H1 (cell line): ENCODE data around the gene PPP1R27. TPM values are rescaled to one million over a fixed set of nuclear protein-coding genes. Genes with fewer than 3 reads are reported as not detected.

ENCODE experiments used
- CTCF ChIA-PET: fragments of 300-600 bp; sonication (Branson Sonifier 250); formaldehyde crosslinking; loops from one replicate; lab custom pipeline; 2021; ENCODE audit not compliant: partially characterized antibody; lab: Charles Lee
- POLR2A ChIA-PET: fragments of 300-600 bp; sonication (Branson Sonifier 250); formaldehyde crosslinking; loops from one replicate; lab custom pipeline; 2021; ENCODE audit warnings: inconsistent platforms; ENCODE audit not compliant: partially characterized antibody; lab: Charles Lee
- DNase-seq, 2 experiments: peaks; one replicate each; pipeline versions ENCODE4 v3.0.0 to v3.0.0-alpha.2; 2010 to 2022; ENCODE audit warnings: low spot score in 2 of 2, low read depth in 1 of 2, mixed read lengths in 1 of 2
- FAIRE-seq: peaks from 2 replicates; lab custom pipeline; 2011; peaks lifted over from hg19 to GRCh38; lab: Jason Lieb, UNC
- H2AFZ ChIP-seq: 2 replicates; pipeline ENCODE4 v1.8.1; 2012; ENCODE audit warnings: low read length, inconsistent platforms
- H2AK5ac ChIP-seq: 2 replicates; pipeline ENCODE4 v1.6.1; 2013; ENCODE audit warnings: low read depth, low read length
- H2BK120ac ChIP-seq: replicated peaks from 2 replicates; pipeline ENCODE3; 2013; ENCODE audit warnings: low read depth, low read length, inconsistent platforms
- H2BK12ac ChIP-seq: 2 replicates; pipeline ENCODE4 v1.6.1; 2013; ENCODE audit warnings: low read depth, low read length
- H2BK15ac ChIP-seq: 2 replicates; pipeline ENCODE4 v1.6.1; 2013; ENCODE audit warnings: low read length
- H2BK20ac ChIP-seq: 2 replicates; pipeline ENCODE4 v1.6.1; 2013; ENCODE audit warnings: low read length
- H2BK5ac ChIP-seq: 2 replicates; pipeline ENCODE4 v1.6.1; 2013; ENCODE audit warnings: low read depth, low read length
- H3K14ac ChIP-seq: 2 replicates; pipeline ENCODE4 v1.6.1; 2013; ENCODE audit warnings: inconsistent platforms; ENCODE audit not compliant: insufficient read length
- H3K18ac ChIP-seq: 2 replicates; pipeline ENCODE4 v1.6.1; 2013; ENCODE audit warnings: low read length; ENCODE audit errors: extremely low read depth
- H3K23ac ChIP-seq: 2 replicates; pipeline ENCODE4 v1.6.1; 2013; ENCODE audit warnings: inconsistent platforms; ENCODE audit not compliant: insufficient read length
- H3K23me2 ChIP-seq: 2 replicates; pipeline ENCODE4 v1.6.1; 2013; ENCODE audit warnings: low read depth, low read length
- H3K27ac ChIP-seq: 2 replicates; pipeline ENCODE4 v1.6.1; 2011; ENCODE audit warnings: low read depth, low read length, inconsistent platforms
- H3K27me3 ChIP-seq, 4 experiments: replicated peaks in 1 of 4; 1 replicate in 1 of 4; 2 replicates in 3 of 4; pipeline versions ENCODE4 v1.6.1 to v1.8.1; 2011 to 2013; ENCODE audit warnings: low read length in 3 of 4, mild to moderate bottlenecking in 3 of 4, inconsistent platforms in 2 of 4, mixed read lengths in 2 of 4, moderate library complexity in 1 of 4; ENCODE audit not compliant: control insufficient read depth in 3 of 4, insufficient read depth in 3 of 4; ENCODE audit errors: extremely low read depth in 1 of 4
- H3K36me3 ChIP-seq, 4 experiments: 2 replicates each; pipeline versions ENCODE4 v1.6.1 to v1.8.1; 2011 to 2013; ENCODE audit warnings: mild to moderate bottlenecking in 4 of 4, low read length in 3 of 4, moderate library complexity in 2 of 4, control low read depth in 1 of 4, inconsistent platforms in 1 of 4; ENCODE audit not compliant: insufficient read depth in 4 of 4, control insufficient read depth in 2 of 4
- H3K4ac ChIP-seq: replicated peaks from 2 replicates; pipeline ENCODE3; 2013; ENCODE audit warnings: low read length, low read depth, mixed read lengths, inconsistent platforms; ENCODE audit not compliant: insufficient read length
- H3K4me1 ChIP-seq, 4 experiments: replicated peaks in 1 of 4; 1 replicate in 1 of 4; 2 replicates in 3 of 4; pipeline versions ENCODE4 v1.6.1 to v1.8.1; 2011 to 2013; ENCODE audit warnings: low read length in 3 of 4, inconsistent platforms in 2 of 4, mixed read lengths in 1 of 4; ENCODE audit not compliant: insufficient read depth in 4 of 4, control insufficient read depth in 3 of 4
- H3K4me2 ChIP-seq, 2 experiments: 2 replicates each; pipeline versions ENCODE4 v1.6.1 to v1.8.1; 2011 to 2013; ENCODE audit warnings: low read depth in 2 of 2, low read length in 2 of 2, control low read depth in 1 of 2, inconsistent platforms in 1 of 2, mild to moderate bottlenecking in 1 of 2; ENCODE audit not compliant: insufficient read depth in 1 of 2
- H3K4me3 ChIP-seq, 4 experiments: fragments of 200-600, 300-600 bp in 1 of 4; sonication (generic), shearing (Covaris generic), sonication (Bioruptor Twin) in 1 of 4; 2 replicates each; pipeline versions ENCODE4 v1.5.1 to v1.8.1; 2011 to 2016; ENCODE audit warnings: low read length in 4 of 4, low read depth in 3 of 4, control low read depth in 2 of 4, inconsistent platforms in 2 of 4, mild to moderate bottlenecking in 2 of 4, mixed read lengths in 1 of 4, moderate library complexity in 1 of 4; ENCODE audit not compliant: insufficient read depth in 2 of 4; ENCODE audit errors: extremely low read depth in 1 of 4
- H3K56ac ChIP-seq: replicated peaks from 2 replicates; pipeline ENCODE3; 2013; ENCODE audit warnings: low read depth, mild to moderate bottlenecking, mixed read lengths, low read length, inconsistent platforms; ENCODE audit not compliant: insufficient read length
- H3K79me1 ChIP-seq: 2 replicates; pipeline ENCODE4 v1.6.1; 2013; ENCODE audit warnings: low read depth, low read length, control low read depth
- H3K79me2 ChIP-seq, 2 experiments: 2 replicates each; pipeline versions ENCODE4 v1.6.1 to v1.8.1; 2012 to 2013; ENCODE audit warnings: low read length in 2 of 2, mild to moderate bottlenecking in 2 of 2, inconsistent platforms in 1 of 2; ENCODE audit not compliant: insufficient read depth in 2 of 2, control insufficient read depth in 1 of 2
- H3K9ac ChIP-seq, 4 experiments: replicated peaks in 1 of 4; 1 replicate in 1 of 4; 2 replicates in 3 of 4; pipeline versions ENCODE4 v1.6.1 to v1.8.1; 2011 to 2013; ENCODE audit warnings: low read depth in 3 of 4, low read length in 3 of 4, control low read depth in 2 of 4, mild to moderate bottlenecking in 2 of 4, moderate library complexity in 2 of 4, inconsistent platforms in 1 of 4; ENCODE audit errors: extremely low read depth in 1 of 4
- H3K9me3 ChIP-seq, 2 experiments: 2 replicates each; pipeline versions ENCODE4 v1.6.1 to v1.8.1; 2012 to 2013; ENCODE audit warnings: mild to moderate bottlenecking in 2 of 2, moderate library complexity in 2 of 2, control low read depth in 1 of 2, inconsistent platforms in 1 of 2, low read depth in 1 of 2, low read length in 1 of 2, mixed read lengths in 1 of 2; ENCODE audit not compliant: insufficient read depth in 2 of 2
- H4K20me1 ChIP-seq, 2 experiments: replicated peaks in 1 of 2; 2 replicates each; pipeline versions ENCODE3 to v1.8.1; 2011 to 2013; ENCODE audit warnings: inconsistent platforms in 2 of 2, low read length in 2 of 2, mild to moderate bottlenecking in 1 of 2; ENCODE audit not compliant: insufficient read depth in 2 of 2, control insufficient read depth in 1 of 2
- H4K5ac ChIP-seq: 2 replicates; pipeline ENCODE4 v1.6.1; 2013; ENCODE audit warnings: low read length, low read depth, mixed read lengths, inconsistent platforms; ENCODE audit not compliant: insufficient read length
- H4K8ac ChIP-seq: 2 replicates; pipeline ENCODE4 v1.8.0; 2013; ENCODE audit warnings: mild to moderate bottlenecking, moderate library complexity, low read length, inconsistent platforms; ENCODE audit not compliant: insufficient read depth; ENCODE audit errors: extremely low read depth
- H4K91ac ChIP-seq: replicated peaks from 2 replicates; pipeline ENCODE3; 2013; ENCODE audit warnings: low read length, mixed read lengths, inconsistent platforms; ENCODE audit not compliant: insufficient read length
- CTCF ChIP-seq, 3 experiments: IDR thresholded peaks; 1 replicate in 2 of 3; 2 replicates in 1 of 3; pipeline versions ENCODE4 v1.5.1 to v1.6.1; 2011; ENCODE audit warnings: low read length in 3 of 3, mild to moderate bottlenecking in 3 of 3, inconsistent platforms in 2 of 3, low read depth in 1 of 3, moderate library complexity in 1 of 3; ENCODE audit not compliant: insufficient read depth in 1 of 3; ENCODE audit errors: control extremely low read depth in 1 of 3
- KDM4A ChIP-seq: IDR thresholded peaks from one replicate; pipeline ENCODE4 v1.7.1; 2012; ENCODE audit warnings: low read depth, mild to moderate bottlenecking, moderate library complexity, low read length, inconsistent platforms; ENCODE audit not compliant: severe bottlenecking
- SIN3A ChIP-seq, 2 experiments: IDR thresholded peaks in 1 of 2; conservative IDR thresholded peaks in 1 of 2; 2 replicates each; pipeline ENCODE4 v1.6.1; 2011 to 2012; ENCODE audit warnings: low read length in 2 of 2, improper control_type of control experiment in 1 of 2, low read depth in 1 of 2, mild to moderate bottlenecking in 1 of 2
- TEAD4 ChIP-seq: IDR thresholded peaks from 2 replicates; pipeline ENCODE4 v1.6.1; 2012; ENCODE audit warnings: low read depth, low read length, inconsistent platforms, mixed read lengths
- USF2 ChIP-seq: IDR thresholded peaks from 2 replicates; pipeline ENCODE4 v1.6.1; 2011; ENCODE audit warnings: low read length, improper control_type of control experiment
- WGBS, 2 experiments: shearing (Covaris generic) in 1 of 2; methylation state at CpG; one replicate each; pipeline versions ENCODE4 v1.1.6 to v1.1.7; 2013 to 2015; ENCODE audit warnings: low lambda C conversion rate in 2 of 2, mixed read lengths in 2 of 2, inconsistent platforms in 1 of 2, low coverage in 1 of 2, missing lambda C conversion rate in 1 of 2; ENCODE audit not compliant: insufficient replicate concordance in 2 of 2, insufficient coverage in 1 of 2, insufficient read length in 1 of 2; ENCODE audit errors: extremely low coverage in 1 of 2, missing lambda C conversion rate in 1 of 2; 5-methylcytosine and 5-hydroxymethylcytosine counted together
- polyA plus RNA-seq, 7 experiments: library from polyadenylated mRNA; depleted of rRNA in 3 of 7; stranded (reverse) in 5 of 7; unstranded in 2 of 7; fragments of >200 nt in 5 of 7; fragments of 200-250 nt in 2 of 7; gene quantifications; 1 replicate in 5 of 7; 2 replicates in 1 of 7; 4 replicates in 1 of 7; pipeline versions ENCODE4 v1.2.1 to v1.2.3, GENCODE V29; 2011 to 2013; ENCODE audit warnings: missing spikeins in 2 of 7, mixed read lengths in 2 of 7
- total RNA-seq: library from RNA; stranded (reverse); fragmentation: NEBNext Ultra II Directional; extraction: Animal tissue kit (Norgen Biotek cat#: 25700); gene quantifications from 2 replicates; pipeline ENCODE4 v1.2.1, GENCODE V29; 2021

PPP1R27 gene
- total and polyA plus RNA-seq, 2 of the 8 experiments (the other 6 are each of a cell fraction or from before 2014, with no cell fraction given), result 0.27 TPM; not detected in 1

GRCh38 chr17:81822312-81822637, 12.6 kb downstream of the PPP1R27 start:
- no peak overlapping the region for H4K5ac ChIP-seq
- no peak overlapping the region for H4K8ac ChIP-seq
- peaks cover 0 to 16% (median 9%) of the 10 kb centered on the region in 4 experiments; a peak in 6 of 7 replicates for H3K4me1 ChIP-seq
- no peak overlapping the region for H3K18ac ChIP-seq
- ChIA-PET CTCF (interaction anchor here (0.6 to 2.5 kb wide), 16 partner anchors 9 to 591 kb away, joined by 3 to 19 read pairs (median 4); partner anchors contain the start of gene PPP1R27), POLR2A (interaction anchor here (0.9 to 1.9 kb wide), 9 partner anchors 11 to 99 kb away, joined by 3 to 11 read pairs (median 4); partner anchors contain the start of genes ARHGDIA and MCRIP1)
- peaks cover 0 to 3% of the 10 kb centered on the region in 2 experiments; a peak in 1 of 4 replicates for H3K79me2 ChIP-seq
- no peak overlapping the region for H3K14ac ChIP-seq
- H3K4me2 ChIP-seq, result no peak overlapping the region
- no peak overlapping the region for H2AFZ ChIP-seq
- no peak for DNase-seq
- H2AK5ac ChIP-seq, result no peak overlapping the region
- H3K27me3 ChIP-seq, result no peaks in the 10 kb centered on the region
- 86% methylated on average over 8 of the region's 8 CpGs; no CpG with 5 or more reads in 1 of the 2 experiments for WGBS, 2 experiments
- H2BK120ac ChIP-seq, result no peak overlapping the region
- no peak overlapping the region for H3K23ac ChIP-seq
- no peak overlapping the region for H3K4me3 ChIP-seq
- H3K9me3 ChIP-seq, result no peaks in the 10 kb centered on the region
- no peak overlapping the region for H2BK12ac ChIP-seq
- no peak overlapping the region for H3K4ac ChIP-seq
- no peak overlapping the region for H3K27ac ChIP-seq
- no peak overlapping the region for H2BK15ac ChIP-seq
- no peak for TF ChIP-seq CTCF (IDR thresholded peaks at IDR 0.05; ENCODE audit: control extremely low read depth in 1 of 3, insufficient read depth in 1 of 3, low read depth in 1 of 3, low read length in 3 of 3)
- no peak for TF ChIP-seq KDM4A
- TF ChIP-seq SIN3A (conservative IDR thresholded peaks at IDR 0.05 in 1 of 2, IDR thresholded peaks at IDR 0.05 in 1 of 2; ENCODE audit: low read depth in 1 of 2, low read length in 2 of 2), result no peak
- TF ChIP-seq TEAD4, result no peak
- no peak for TF ChIP-seq USF2
- H3K79me1 ChIP-seq, result peaks cover 2% of the 10 kb centered on the region; the same call in 1 of the 2 replicates
- H2BK20ac ChIP-seq, result no peak overlapping the region
- no peak for FAIRE-seq
- no peaks in the 10 kb centered on the region for H3K36me3 ChIP-seq
- no peak overlapping the region for H4K91ac ChIP-seq
- H3K9ac ChIP-seq, result no peak overlapping the region
- peaks cover 4 to 10% of the 10 kb centered on the region in 2 experiments for H4K20me1 ChIP-seq
- H2BK5ac ChIP-seq, result no peak overlapping the region
- H3K23me2 ChIP-seq, result no peaks in the 10 kb centered on the region
- no peak overlapping the region for H3K56ac ChIP-seq
